Glutamatergic neuron (in vitro differentiated cells): ENCODE results near the gene FBXL5. TPM values are rescaled to one million over a fixed set of nuclear protein-coding genes. Genes with fewer than 3 reads are reported as not detected.
"Not testable (repeated sequence)": the region's sequence is repeated elsewhere in the genome, so short reads cannot be mapped to it uniquely, and the experiment has no call there.

ENCODE experiments used
- DNase-seq: peaks from one replicate; pipeline ENCODE4 v3.0.0; 2022
- H3K27ac Mint-ChIP-seq: one replicate; pipeline ENCODE4 v1.8.0; 2020; ENCODE audit warnings: mild to moderate bottlenecking, mixed read lengths, inconsistent platforms; ENCODE audit not compliant: unreplicated experiment
- H3K27me3 Mint-ChIP-seq: one replicate; pipeline ENCODE4 v1.8.0; 2020; ENCODE audit warnings: mild to moderate bottlenecking, moderate library complexity, mixed read lengths, inconsistent platforms; ENCODE audit not compliant: unreplicated experiment
- H3K36me3 Mint-ChIP-seq: one replicate; pipeline ENCODE4 v1.8.0; 2020; ENCODE audit warnings: mild to moderate bottlenecking, mixed read lengths, inconsistent platforms; ENCODE audit not compliant: unreplicated experiment
- H3K4me1 Mint-ChIP-seq: one replicate; pipeline ENCODE4 v1.8.0; 2020; ENCODE audit warnings: mild to moderate bottlenecking, low read depth, mixed read lengths, inconsistent platforms; ENCODE audit not compliant: unreplicated experiment
- H3K4me3 Mint-ChIP-seq: one replicate; pipeline ENCODE4 v1.8.0; 2020; ENCODE audit warnings: mild to moderate bottlenecking, mixed read lengths, inconsistent platforms; ENCODE audit not compliant: unreplicated experiment
- H3K9me3 Mint-ChIP-seq: one replicate; pipeline ENCODE4 v1.8.0; 2020; ENCODE audit warnings: mild to moderate bottlenecking, moderate library complexity, mixed read lengths, inconsistent platforms; ENCODE audit not compliant: unreplicated experiment
- CTCF ChIP-seq: fragments of 200-600 bp; sonication (generic); IDR thresholded peaks from one replicate; pipeline ENCODE4 v1.5.0; 2021; ENCODE audit not compliant: partially characterized antibody, unreplicated experiment
- total RNA-seq: library from RNA; stranded (reverse); fragmentation: NEBNext Ultra II Directional; extraction: Animal tissue kit (Norgen Biotek cat#: 25700); gene quantifications from one replicate; pipeline ENCODE4 v1.2.1, GENCODE V29; 2021; ENCODE audit not compliant: unreplicated experiment

The FBXL5 gene
- total RNA-seq, 1 donor from 2014 or later, result 62.2 TPM

- Mint-ChIP-seq H3K4me3 (no peak overlapping the region), H3K27ac (peak overlapping the region; percentile 34), H3K9me3 (peaks cover 2% of the 10 kb centered on the region), H3K27me3 (peaks cover 3% of the 10 kb centered on the region), H3K36me3 (no peaks in the 10 kb centered on the region), H3K4me1 (peaks cover 15% of the 10 kb centered on the region)
- DNase-seq, result peak; percentile 19
- TF ChIP-seq CTCF, result peak; percentile 61
These were observed 5.1 kb downstream of the FBXL5 start for GRCh38 chr4:15649914-15650545.

- H3K9me3 Mint-ChIP-seq, result no peaks in the 10 kb centered on the region
- no peaks in the 10 kb centered on the region for H3K27me3 Mint-ChIP-seq
- no peak overlapping the region for H3K4me3 Mint-ChIP-seq
- DNase-seq, result no peak
- TF ChIP-seq CTCF, result no peak
- peaks cover 16% of the 10 kb centered on the region for H3K4me1 Mint-ChIP-seq
- H3K36me3 Mint-ChIP-seq, result no peaks in the 10 kb centered on the region
- H3K27ac Mint-ChIP-seq, result no peak overlapping the region
These were observed 6.6 kb downstream of the FBXL5 start for GRCh38 chr4:15648600-15648999.

- no peak for TF ChIP-seq CTCF
- Mint-ChIP-seq H3K9me3 (no peaks in the 10 kb centered on the region), H3K36me3 (no peaks in the 10 kb centered on the region), H3K27me3 (no peaks in the 10 kb centered on the region), H3K4me1 (no peaks in the 10 kb centered on the region), H3K27ac (no peak overlapping the region), H3K4me3 (no peak overlapping the region)
- no peak for DNase-seq
These were observed 16.7 kb downstream of the FBXL5 start for GRCh38 chr4:15638418-15638817.

- H3K27ac Mint-ChIP-seq, result no peak overlapping the region
These were observed 18.3 kb downstream of the FBXL5 start for GRCh38 chr4:15636818-15637217.

GRCh38 chr4:15617407-15617806 is 37.8 kb downstream of the FBXL5 start:
- H3K27me3 Mint-ChIP-seq, DNase-seq, H3K4me3 Mint-ChIP-seq, H3K4me1 Mint-ChIP-seq, H3K27ac Mint-ChIP-seq: not testable (repeated sequence)
- Mint-ChIP-seq H3K36me3 (peaks cover 54% of the 10 kb centered on the region), H3K9me3 (peaks cover 21% of the 10 kb centered on the region)

More at GRCh38 chr4:15636818-15637217, 18.3 kb downstream of the FBXL5 start:
- no peak overlapping the region for H3K4me3 Mint-ChIP-seq
- peaks cover 1% of the 10 kb centered on the region for H3K9me3 Mint-ChIP-seq
- H3K36me3 Mint-ChIP-seq, result peaks cover 8% of the 10 kb centered on the region
- H3K27me3 Mint-ChIP-seq, result no peaks in the 10 kb centered on the region
- no peaks in the 10 kb centered on the region for H3K4me1 Mint-ChIP-seq
- no peak for DNase-seq
- TF ChIP-seq CTCF, result no peak

GRCh38 chr4:15614891-15615290 is 40.3 kb downstream of the FBXL5 start:
- H3K27me3 Mint-ChIP-seq, H3K4me1 Mint-ChIP-seq: not testable (repeated sequence)

More at GRCh38 chr4:15614891-15615290, 40.3 kb downstream of the FBXL5 start:
- not testable (repeated sequence) for H3K27ac Mint-ChIP-seq, DNase-seq, H3K4me3 Mint-ChIP-seq
- peaks cover 19% of the 10 kb centered on the region for H3K9me3 Mint-ChIP-seq
- H3K36me3 Mint-ChIP-seq, result peaks cover 42% of the 10 kb centered on the region
